Raji (cell line): ENCODE measurements around the gene APMAP.

Experiments used
- POLR2A ChIP-seq: IDR thresholded peaks from 2 replicates; pipeline ENCODE4 v1.6.1; 2011; ENCODE audit warnings: low read depth, low read length, control low read depth; ENCODE audit not compliant: insufficient read depth

Gene APMAP

DNA sequence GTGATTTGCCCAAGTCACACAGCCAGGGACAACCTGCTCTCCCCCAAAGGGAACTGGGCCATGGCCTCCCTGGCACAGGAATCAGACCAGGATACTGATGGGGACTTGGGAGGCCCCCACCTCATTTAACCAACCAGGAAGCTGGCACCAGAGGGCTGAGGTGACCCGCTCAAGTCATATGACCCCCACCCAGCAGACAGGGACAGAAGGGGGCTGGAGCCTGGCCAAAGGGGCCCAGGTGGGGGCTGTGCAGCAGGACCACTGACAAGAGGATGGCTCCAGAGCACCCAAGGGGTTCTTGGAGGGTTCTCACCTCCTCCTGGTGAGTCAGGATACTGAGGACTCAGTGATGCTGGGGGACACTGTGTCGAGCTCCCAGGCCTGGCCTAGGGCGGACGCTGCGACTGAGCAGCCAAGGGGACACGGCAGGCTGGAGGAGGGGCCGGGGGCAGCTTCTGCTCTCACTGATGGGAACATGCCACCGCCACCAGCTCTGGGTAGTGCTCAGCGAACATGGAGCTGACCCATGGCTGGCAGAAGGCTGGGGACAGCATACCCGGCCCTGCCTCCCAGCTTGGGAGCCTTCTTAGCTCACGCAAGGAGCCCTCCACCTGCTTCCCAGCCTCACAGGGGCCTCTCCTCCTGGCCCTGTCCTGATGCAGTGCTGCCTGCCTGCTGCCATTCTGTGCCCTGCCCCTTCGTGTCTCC is 42.3 kb downstream of the APMAP start:
- no peak for TF ChIP-seq POLR2A

DNA sequence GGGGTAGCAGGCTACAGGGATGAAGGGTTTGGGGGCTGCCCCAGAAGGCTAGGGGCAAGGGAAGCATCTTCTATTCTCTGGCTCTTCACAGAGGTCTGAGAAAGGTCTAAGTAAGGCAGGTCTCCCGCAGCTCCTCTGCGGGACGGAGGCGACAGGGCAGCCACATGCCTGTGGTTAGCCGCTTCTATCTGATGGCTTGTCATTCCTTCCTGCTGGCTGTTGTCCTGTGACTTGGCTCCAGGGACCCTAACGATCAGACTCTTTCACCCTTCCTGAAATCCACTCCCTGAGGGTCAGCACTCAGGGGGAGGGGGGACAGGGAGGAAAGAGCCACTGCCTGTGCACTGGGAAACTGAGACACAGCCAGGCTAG is 42.8 kb downstream of the APMAP start:
- TF ChIP-seq POLR2A = no peak

DNA sequence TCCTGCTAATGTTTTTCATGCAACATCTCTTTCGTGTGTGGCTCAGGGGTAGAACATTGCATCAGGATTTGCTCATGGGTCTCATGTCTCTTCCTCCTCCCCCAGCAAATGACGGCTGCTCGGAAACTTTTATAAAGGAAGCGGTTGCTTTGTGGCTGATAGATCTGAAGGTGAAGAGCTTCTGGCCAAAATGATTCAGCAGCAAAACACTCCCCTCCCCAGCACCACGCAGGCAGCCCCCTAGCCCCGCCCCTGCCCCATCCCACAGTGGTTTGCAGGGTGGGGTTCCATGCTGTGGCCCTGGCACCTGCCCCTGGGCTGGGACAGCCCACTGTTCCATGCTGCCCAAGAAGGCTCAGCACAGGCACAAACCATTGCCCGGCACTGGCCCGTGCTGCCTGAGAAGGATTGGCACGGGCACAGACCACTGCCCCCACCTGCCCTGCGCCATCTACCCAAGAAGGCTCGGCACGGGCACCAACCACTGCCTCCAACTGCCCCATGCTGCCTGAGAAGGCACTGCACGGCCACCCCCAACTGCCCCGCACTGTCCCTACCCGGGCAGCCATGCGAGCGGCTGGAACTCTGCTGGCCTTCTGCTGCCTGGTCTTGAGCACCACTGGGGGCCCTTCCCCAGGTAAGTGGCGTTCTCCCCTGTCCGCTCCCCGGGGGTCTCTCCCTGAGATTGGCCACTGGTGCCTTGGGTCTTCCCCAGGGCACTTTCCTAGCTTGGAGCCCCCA is 43.4 kb downstream of the APMAP start, which contains the start of gene CST7:
Gene CST7, plus strand, starts transcription at position 331 of the 741 bp plus-strand sequence. Its CDS starts 237 bp downstream, at position 568.
- no peak for TF ChIP-seq POLR2A

DNA sequence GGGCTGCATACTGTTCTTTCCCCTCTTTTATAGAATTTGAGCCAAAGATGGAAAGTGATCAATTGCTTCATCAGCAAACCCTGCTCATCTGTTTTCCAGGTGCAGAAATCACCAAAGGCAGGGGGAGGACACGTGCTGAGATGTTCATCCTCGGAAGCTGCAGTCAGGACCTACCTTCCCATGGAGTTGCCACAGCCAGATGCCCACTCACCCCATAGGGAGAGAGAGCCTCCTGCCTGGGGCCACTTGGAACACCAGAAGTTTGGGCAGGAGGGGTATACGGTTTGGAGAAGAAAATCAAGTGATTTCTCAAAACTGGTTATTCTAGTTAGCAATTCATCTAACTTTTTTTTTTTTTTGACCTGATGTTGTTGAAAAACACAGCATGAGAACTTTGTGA is 48.8 kb downstream of the APMAP start:
- TF ChIP-seq POLR2A = no peak

DNA sequence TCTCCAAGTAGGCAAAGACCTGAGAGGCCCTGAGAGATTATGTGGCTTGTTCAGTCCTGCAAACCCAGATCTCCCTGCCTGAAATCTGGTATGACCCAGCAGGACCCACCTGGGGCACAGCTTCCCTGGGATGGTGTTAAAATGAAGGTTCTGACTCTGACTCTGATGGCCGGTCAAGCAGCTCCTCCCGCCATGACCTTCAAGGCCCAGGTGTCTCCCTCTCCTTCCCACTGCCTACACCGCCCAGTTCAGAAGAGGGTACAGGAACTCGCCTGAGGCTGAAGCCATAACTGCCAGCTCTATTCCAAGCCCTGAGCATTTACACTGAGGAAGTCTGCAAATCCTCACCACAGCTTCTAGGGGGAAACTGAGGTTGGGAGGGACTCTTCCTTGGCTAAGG is 49.4 kb downstream of the APMAP start:
- no peak for TF ChIP-seq POLR2A

DNA sequence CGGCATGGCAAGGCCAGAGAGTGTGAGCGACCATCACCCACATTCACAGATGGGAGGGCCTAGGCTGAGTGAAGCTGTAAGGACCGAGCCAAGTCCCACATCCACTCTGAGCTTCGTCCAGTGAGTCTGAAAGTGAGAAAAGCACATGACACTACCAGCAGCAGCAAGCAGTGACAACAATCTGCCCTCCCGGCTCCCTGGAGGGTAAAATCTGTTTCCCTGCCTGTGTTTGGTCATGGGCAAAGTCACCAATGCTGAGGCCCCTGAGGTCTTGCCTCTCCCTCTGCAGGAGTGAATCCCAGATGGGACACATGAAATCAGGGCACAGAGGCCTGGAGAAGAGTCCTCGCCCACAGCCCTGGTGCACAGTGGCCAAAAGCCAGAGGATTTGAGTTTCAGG is 49.9 kb downstream of the APMAP start:
- TF ChIP-seq POLR2A = no peak

DNA sequence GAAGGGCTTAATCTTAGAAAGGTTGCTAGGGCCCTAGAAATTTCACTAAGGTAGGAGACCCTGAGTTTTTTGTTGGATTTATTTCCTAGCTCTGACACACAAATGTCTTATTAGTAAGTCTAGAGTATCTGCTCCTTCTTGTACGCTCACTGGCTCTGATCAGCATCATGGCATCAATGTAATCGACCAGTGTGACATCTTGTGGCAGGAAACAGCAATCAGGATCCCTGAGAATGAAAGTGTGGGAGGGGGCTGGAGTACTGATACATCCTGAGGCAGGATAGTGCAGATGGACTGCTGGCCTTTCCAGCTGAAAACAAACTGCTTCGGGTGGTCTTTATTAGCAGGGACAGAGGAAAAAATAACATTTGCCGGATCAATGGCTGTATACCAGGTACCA is 53.5 kb downstream of the APMAP start:
- no peak for TF ChIP-seq POLR2A

DNA sequence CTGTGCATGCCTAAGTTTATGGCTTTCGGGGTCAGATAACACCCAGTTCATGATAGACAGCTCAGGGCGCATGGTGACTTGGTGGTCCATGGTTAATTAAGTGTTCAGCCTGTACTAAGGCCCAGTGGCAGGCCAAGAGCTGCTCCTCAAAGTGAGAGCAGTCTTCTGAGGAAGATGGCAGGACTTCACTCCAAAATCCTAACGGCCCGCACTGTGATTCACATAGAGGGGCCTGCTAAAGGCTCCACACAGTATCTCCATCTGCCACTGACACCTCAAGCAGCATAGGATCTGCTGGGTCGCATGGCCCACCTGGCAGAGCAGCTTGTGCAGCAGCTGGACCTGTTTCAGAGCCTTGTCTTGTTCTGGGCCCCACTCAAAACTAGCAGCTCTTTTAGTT is 54.1 kb downstream of the APMAP start:
- TF ChIP-seq POLR2A = no peak

DNA sequence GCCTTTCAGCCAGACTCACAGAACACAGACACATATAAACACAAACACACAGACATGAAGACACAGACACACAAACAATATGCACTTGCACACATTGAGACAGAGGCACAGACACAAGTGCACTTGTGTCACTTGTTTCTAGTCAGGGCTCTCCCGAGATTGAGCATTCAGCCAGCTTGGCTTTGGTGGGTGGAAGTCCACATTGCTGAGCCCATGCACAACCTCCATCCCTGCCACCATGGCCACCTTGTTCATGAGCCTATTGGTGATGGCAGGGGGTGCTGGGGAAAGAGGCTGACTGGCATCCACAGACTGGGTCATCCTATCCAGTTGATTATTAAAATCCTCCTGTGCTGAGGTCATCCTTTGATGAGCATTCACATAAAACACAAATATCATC is 55.0 kb downstream of the APMAP start:
- no peak for TF ChIP-seq POLR2A

DNA sequence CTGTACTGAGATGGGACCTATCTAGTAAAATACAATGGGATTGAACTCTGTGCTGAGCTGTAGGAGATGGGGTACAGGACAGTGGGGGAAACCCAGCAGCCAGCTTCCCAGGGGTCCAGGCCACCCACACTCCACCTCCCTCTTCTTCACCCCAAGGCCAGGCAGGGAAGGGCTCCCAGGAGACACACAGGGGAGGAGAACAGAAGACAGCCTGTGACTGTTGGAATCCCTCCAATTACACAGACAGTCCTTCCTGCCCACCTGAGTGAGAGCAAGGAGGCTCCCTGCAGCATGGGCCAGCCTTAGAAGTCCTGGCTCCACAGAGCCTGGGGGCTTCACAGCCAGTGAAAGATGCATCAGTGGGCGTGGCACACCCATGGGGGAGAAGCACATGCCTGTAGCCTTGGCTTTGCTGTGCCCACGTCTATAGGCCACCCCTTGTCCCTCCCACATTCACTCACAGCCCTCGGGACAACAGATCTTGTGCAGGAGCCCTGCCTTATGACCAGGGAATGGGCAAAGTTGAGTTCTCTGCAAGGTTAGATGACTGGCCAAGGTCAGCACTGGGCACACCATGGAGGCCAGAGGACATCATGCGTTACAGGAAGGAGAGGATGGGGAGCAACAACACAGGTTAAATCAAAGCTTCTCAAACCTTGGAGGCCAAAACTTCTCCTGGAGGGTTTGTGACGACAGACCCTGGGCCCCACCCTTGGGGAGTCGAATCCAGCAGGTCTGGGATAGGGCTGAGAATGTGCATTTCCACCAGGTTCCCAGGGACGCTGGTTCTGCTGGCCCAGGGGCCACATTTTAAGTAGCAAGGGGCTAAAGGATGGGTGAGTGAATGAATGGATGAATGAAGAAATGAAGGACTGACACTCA is 55.8 kb downstream of the APMAP start:
- TF ChIP-seq POLR2A = no peak

DNA sequence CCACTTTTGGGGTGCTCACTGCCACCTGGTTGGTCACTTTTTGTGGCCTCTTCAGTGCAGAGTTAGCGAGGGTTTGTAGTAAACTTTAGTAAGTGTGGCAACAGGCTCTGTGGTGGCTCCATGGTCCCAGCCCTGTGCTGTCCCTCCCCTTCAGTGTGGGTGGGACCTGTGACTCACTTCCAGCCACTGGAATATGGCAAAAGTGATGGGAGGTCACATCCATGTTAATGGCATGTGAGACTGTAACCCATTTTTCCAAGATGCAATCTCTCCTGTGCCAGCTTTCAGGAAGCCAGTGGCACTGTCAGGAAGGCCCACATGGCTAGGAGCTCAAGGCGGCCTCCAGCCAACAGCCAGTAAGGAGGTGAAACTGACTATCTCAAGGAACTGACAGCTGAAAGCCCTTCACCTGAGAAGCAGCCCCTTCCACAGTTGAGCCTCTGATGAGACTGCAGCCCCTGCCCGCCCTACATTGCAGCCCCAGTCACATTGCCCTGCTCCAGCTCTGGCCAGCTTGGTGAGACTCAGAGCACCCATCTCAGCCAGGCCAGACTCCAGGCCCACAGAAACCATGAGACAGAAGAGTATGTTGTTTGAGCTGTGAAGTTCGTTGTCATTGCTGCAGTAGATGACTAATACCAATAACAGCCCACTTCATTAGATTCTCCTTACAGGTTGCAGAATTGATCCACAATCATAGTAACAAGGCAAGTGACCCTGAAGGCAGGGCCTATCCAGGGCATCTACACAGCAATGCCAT is 56.6 kb downstream of the APMAP start:
- TF ChIP-seq POLR2A = no peak

DNA sequence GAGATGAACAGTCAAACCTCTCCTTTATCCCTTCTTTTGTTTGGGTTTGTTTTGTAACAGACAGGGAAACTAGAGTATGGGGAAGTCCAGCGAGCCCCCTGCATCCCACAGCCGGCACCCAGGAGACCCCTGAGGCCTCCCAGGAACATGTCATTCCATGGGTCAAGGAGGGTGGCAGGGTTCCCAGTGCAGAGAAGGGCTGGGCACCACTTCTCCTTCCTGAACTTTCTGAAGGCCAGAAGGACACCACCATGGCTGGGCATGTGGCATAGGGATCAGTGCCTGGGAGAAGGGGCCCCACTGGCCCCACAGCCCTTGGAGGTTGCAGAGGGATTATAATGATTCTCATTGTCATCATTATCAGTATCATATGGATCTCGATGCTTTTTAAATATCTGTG is 57.4 kb downstream of the APMAP start:
- no peak for TF ChIP-seq POLR2A

DNA sequence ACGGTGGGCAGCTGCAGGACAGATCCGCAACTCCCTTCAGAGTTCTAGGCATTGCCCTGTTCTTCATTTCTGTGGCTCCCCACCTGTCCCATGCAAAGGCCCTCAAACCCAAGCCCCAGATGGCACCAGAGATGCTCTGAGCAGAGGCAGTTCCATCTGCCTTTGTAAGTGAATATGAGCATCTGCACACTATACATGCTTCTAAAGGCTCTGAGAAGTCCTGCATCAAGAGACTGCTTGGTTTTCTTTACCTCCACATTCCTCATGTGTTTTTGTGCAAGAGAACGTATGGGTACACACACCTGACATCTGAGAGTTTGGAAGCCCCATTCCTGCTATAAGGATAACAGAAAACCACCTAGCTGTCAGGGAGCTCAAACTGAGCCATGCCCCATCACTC is 57.8 kb downstream of the APMAP start:
- no peak for TF ChIP-seq POLR2A

DNA sequence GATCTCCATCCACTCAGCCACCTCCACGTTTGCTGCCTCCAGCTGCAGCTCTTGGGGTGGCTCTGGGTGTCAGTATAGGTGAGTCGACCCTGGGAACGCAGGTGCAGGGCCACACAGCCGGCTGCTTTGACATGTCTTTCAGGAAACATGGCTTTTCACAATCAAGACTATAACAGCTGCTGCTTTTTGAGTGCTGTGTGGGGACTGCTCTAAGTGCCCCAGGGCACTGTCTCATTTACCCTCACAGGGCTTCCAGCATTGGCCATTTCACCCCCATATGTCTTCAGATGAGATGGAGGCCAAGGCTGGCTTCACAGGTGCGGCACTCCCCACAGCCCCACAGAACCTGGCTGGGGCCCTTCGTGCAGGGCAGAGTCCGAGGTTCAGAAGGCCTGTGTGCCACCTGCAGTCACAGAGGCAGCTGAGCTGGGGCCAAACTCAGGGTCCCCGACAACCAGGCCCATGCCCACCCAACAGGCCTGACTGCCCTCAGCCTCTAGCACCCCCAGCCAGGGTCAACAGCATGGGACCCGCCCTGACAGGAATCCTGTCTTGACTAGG is 58.4 kb downstream of the APMAP start:
- no peak for TF ChIP-seq POLR2A

DNA sequence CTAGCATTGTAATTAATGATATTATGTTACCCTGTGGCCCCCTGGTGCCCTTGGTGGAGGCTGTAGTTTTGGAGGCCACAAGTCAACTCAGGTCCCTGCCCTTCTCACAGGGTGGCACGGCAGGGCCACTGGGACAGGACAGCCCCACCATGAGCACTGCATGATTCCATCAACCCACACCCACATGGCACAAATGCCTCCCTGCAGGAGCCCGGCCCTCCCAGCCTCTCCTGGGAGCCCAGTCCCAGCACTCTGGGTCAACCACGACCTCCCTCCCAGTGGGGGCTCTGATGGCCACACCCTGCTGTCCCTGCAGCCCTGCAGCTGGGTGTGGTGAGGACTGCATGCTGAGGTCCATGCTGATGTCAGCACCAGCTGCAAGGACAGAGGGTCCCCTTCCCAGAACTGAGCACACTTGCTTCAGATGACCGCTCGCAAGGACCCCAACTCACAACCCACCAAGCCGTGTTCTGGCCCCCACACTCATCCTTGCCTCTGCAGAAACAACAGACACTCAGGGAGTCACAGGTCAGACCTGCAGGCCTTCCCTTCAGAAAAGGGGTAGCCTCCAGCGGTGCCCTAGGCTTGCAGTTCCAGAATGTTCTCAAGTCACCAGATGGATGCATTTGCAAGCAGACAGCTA is 59.2 kb downstream of the APMAP start:
- TF ChIP-seq POLR2A = no peak
